GM21528 (cell line): ENCODE results near the gene DMPK.
"Not testable (repeated sequence)": the region's sequence is repeated elsewhere in the genome, so short reads cannot be mapped to it uniquely, and the experiment has no call there.

Experiments used
- ATAC-seq: cut with Tn5 transposase; IDR thresholded peaks from one replicate; pipeline ENCODE4 v1.9.1; 2021; ENCODE audit warnings: mild to moderate bottlenecking, moderate library complexity; ENCODE audit not compliant: unreplicated experiment, low FRiP score

DMPK gene

GRCh38 chr19:45753548-45753947 is 28.7 kb downstream of the DMPK start:
- no peak for ATAC-seq

GRCh38 chr19:45752639-45753038 is 29.7 kb downstream of the DMPK start:
- no peak for ATAC-seq

GRCh38 chr19:45751483-45751882 is 30.8 kb downstream of the DMPK start:
- not testable (repeated sequence) for ATAC-seq

GRCh38 chr19:45747513-45747912 is 34.8 kb downstream of the DMPK start:
- no peak for ATAC-seq

GRCh38 chr19:45746866-45747265 is 35.4 kb downstream of the DMPK start:
- no peak for ATAC-seq

GRCh38 chr19:45745606-45746005 is 36.7 kb downstream of the DMPK start:
- no peak for ATAC-seq

GRCh38 chr19:45742969-45743368 is 39.3 kb downstream of the DMPK start:
- ATAC-seq = no peak

GRCh38 chr19:45739498-45740439 is 42.5 kb downstream of the DMPK start:
- ATAC-seq = no peak

GRCh38 chr19:45733160-45733810 is 49.0 kb downstream of the DMPK start, which contains the start of gene MEIOSIN:
TSS of gene MEIOSIN (plus strand) at chr19:45733439. CDS start at chr19:45735377, 1,938 bp downstream.
- ATAC-seq = no peak

GRCh38 chr19:45730368-45731288 is 51.7 kb downstream of the DMPK start, which contains the start of gene FBXO46:
TSS of gene FBXO46 (minus strand) at chr19:45730896. CDS start at chr19:45713495, 17,401 bp downstream.
- peak; percentile 84 for ATAC-seq

- no peak for ATAC-seq
These were observed 52.4 kb downstream of the DMPK start for GRCh38 chr19:45729800-45730290.

GRCh38 chr19:45728683-45729082 is 53.6 kb downstream of the DMPK start:
- not testable (repeated sequence) for ATAC-seq

GRCh38 chr19:45720065-45720464 is 62.2 kb downstream of the DMPK start:
- not testable (repeated sequence) for ATAC-seq
